ENCODE results near the gene TMEM45A. TPM values are rescaled to one million over a fixed set of nuclear protein-coding genes. Genes with fewer than 3 reads are reported as not detected.
"Not testable (repeated sequence)": the region's sequence is repeated elsewhere in the genome, so short reads cannot be mapped to it uniquely, and the experiment has no call there.

Gene TMEM45A
- polyA plus RNA-seq, 4 donors: 21.3 to 27.9 (median 24.9) TPM

GRCh38 chr3:100531093-100531492 lies 38.7 kb downstream of the TMEM45A start:
- DNase-seq (ENCODE audit: low read depth in 4 of 4, low spot score in 2 of 4): no peak

- no peak for DNase-seq (ENCODE audit: low read depth in 4 of 4, low spot score in 2 of 4)
Measured at GRCh38 chr3:100532411-100532810, 40.0 kb downstream of the TMEM45A start.

GRCh38 chr3:100533176-100533575 lies 40.8 kb downstream of the TMEM45A start:
- no peak for DNase-seq (ENCODE audit: low read depth in 4 of 4, low spot score in 2 of 4)

- DNase-seq (ENCODE audit: low read depth in 4 of 4, low spot score in 2 of 4): no peak
Measured at GRCh38 chr3:100535610-100535943, 43.2 kb downstream of the TMEM45A start.

- no peak for DNase-seq (ENCODE audit: low read depth in 4 of 4, low spot score in 2 of 4)
Measured at GRCh38 chr3:100536093-100536492, 43.7 kb downstream of the TMEM45A start.

- DNase-seq (ENCODE audit: low read depth in 4 of 4, low spot score in 2 of 4): no peak
Measured at GRCh38 chr3:100537646-100538338, 45.4 kb downstream of the TMEM45A start.

- no peak for DNase-seq (ENCODE audit: low read depth in 4 of 4, low spot score in 2 of 4)
Measured at GRCh38 chr3:100538339-100538706, 45.9 kb downstream of the TMEM45A start.

- no peak for DNase-seq (ENCODE audit: low read depth in 4 of 4, low spot score in 2 of 4)
Measured at GRCh38 chr3:100540791-100541334, 48.4 kb downstream of the TMEM45A start.

- DNase-seq (ENCODE audit: low read depth in 4 of 4, low spot score in 2 of 4): not testable (repeated sequence)
Measured at GRCh38 chr3:100541428-100541827, 49.0 kb downstream of the TMEM45A start.

- DNase-seq (ENCODE audit: low read depth in 4 of 4, low spot score in 2 of 4): no peak
Measured at GRCh38 chr3:100545371-100545770, 53.0 kb downstream of the TMEM45A start.

GRCh38 chr3:100546020-100546744 lies 53.8 kb downstream of the TMEM45A start:
- DNase-seq (ENCODE audit: low read depth in 4 of 4, low spot score in 2 of 4): no peak

- no peak for DNase-seq (ENCODE audit: low read depth in 4 of 4, low spot score in 2 of 4)
Measured at GRCh38 chr3:100548053-100548452, 55.6 kb downstream of the TMEM45A start.

- DNase-seq (ENCODE audit: low read depth in 4 of 4, low spot score in 2 of 4): no peak
Measured at GRCh38 chr3:100553618-100554372, 61.4 kb downstream of the TMEM45A start.

- DNase-seq (ENCODE audit: low read depth in 4 of 4, low spot score in 2 of 4): no peak
Measured at GRCh38 chr3:100554373-100554676, 61.9 kb downstream of the TMEM45A start.

- no peak for DNase-seq (ENCODE audit: low read depth in 4 of 4, low spot score in 2 of 4)
Measured at GRCh38 chr3:100556673-100557310, 64.4 kb downstream of the TMEM45A start.

- no peak for DNase-seq (ENCODE audit: low read depth in 4 of 4, low spot score in 2 of 4)
Measured at GRCh38 chr3:100558233-100558632, 65.8 kb downstream of the TMEM45A start.

GRCh38 chr3:100560426-100560825 lies 68.0 kb downstream of the TMEM45A start:
- no peak for DNase-seq (ENCODE audit: low read depth in 4 of 4, low spot score in 2 of 4)

- DNase-seq (ENCODE audit: low read depth in 4 of 4, low spot score in 2 of 4): no peak
Measured at GRCh38 chr3:100561459-100562158, 69.2 kb downstream of the TMEM45A start.

GRCh38 chr3:100562224-100562857 lies 69.9 kb downstream of the TMEM45A start:
- DNase-seq (ENCODE audit: low read depth in 4 of 4, low spot score in 2 of 4): no peak

GRCh38 chr3:100563228-100563627 lies 70.8 kb downstream of the TMEM45A start:
- no peak for DNase-seq (ENCODE audit: low read depth in 4 of 4, low spot score in 2 of 4)
